ENCODE measurements around the gene COL4A2.
"Not testable (repeated sequence)": the region's sequence is repeated elsewhere in the genome, so short reads cannot be mapped to it uniquely, and the experiment has no call there.

Gene COL4A2

DNA sequence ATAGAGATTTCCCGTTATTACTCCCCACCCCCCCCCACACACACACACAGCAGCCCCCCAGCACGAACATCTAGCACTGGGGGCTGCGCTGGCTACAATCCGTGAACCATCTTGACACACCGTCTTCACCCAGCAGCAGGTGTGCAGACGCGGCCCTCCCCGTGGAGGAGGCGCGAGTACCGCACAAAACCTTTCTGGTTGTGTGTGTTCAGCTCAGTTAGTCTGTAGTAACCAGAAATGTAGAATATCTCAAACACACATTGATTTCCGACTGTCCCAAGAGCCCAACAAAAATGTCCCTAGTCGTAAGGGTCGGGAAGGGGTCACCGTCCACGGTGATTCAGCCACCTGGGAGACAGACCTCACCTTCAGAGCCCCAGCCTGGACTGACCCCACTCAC lies 131.7 kb downstream of the COL4A2 start:
- DNase-seq (ENCODE audit: low spot score) = no peak

DNA sequence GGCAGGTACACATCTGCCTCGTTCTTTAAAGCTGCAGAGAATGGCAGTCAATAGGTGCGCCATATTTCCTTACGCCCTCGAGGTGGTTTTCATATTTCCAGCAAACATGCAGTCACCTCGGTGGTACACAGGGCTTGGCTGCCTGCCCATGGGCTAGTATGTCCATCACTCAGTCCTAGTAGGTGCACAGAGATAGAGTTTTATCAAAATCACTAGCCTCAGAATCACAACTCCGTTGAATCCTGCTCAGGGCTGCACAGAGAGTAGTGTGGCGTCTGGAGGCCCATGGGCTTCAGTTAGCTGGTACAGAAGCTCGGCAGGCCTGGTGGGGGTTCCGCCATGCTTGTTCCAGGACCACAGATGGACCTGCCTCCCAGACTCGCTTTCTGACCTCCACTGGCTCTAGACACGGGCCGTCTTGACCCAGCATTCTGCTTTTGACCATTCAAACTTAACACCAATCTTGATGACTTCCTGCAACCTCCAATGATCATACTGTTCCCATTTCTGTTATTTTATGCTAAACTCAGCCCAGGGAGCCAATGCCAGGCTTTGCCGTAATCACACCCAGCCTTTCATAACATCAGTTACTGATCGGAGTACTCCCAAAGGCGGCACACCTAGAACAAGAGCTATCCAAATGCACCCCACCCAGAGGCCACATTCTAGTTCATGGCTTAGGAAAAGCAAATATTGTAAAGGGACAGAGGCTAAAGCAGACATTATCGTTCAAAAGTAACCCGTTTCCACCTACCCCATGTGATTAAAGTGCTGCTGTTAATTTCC lies 134.1 kb downstream of the COL4A2 start:
- DNase-seq (ENCODE audit: low spot score) = no peak

DNA sequence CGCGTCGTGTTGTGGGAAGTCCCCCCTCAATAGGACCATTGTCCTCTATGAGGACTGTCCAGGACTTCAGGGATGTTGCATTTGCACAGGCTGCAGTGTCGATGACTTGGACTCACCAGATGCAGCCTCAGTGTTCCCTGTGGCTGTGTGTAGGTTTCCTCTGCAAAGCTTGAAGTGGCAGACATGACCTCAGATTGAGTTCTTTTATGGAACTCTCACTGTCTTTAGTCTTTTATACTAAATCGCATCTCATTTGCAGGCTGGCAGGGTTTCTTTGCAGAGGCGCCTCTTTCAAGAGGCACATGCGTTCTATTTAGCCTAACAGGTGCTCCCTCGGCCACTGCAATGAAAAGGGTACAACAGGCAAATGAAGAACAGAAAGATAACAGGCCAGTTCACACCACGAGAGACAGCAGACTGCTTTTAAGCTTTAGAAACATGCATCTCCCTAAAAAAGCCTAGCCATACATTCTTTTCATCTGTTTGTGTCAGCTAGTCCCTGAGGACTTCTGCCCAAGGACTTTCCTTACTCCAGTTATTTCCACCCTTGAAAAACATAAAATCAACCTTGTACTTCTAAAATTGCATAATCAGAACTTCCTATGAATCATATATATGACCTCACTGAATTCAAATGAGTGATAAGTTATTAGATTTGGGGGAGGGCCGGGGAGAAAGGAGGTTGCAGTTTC lies 136.0 kb downstream of the COL4A2 start:
- DNase-seq (ENCODE audit: low spot score) = no peak

DNA sequence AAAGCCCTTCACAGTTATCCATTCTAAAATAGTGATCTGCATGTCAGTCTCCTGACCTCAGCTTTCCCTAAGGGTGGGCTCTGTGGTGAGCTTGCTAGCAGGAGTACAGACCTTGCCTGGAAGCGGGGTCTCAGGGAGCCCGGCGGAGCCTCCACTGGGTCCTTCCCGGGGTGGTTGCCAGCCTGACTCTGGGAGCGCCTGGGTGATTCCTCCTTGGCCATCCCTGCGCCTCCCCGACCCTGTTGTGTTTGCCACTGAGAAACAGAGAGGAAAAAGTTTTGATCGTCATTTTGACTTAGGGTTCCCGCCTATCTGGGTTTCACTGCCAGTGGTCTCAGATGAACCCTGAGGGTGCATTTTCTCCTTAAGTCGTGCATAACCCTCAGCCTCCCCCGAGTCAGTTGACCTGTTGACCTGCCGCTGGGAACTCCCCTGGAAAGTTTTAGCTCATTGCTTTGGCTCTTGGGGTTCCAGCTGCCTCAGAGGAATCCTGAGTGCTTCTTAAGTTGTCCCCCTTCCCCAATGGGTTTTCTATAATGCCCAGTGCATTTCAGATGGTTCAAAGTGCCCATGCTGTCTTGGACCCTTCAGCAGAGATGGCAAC lies 136.6 kb downstream of the COL4A2 start:
- DNase-seq (ENCODE audit: low spot score) = no peak

DNA sequence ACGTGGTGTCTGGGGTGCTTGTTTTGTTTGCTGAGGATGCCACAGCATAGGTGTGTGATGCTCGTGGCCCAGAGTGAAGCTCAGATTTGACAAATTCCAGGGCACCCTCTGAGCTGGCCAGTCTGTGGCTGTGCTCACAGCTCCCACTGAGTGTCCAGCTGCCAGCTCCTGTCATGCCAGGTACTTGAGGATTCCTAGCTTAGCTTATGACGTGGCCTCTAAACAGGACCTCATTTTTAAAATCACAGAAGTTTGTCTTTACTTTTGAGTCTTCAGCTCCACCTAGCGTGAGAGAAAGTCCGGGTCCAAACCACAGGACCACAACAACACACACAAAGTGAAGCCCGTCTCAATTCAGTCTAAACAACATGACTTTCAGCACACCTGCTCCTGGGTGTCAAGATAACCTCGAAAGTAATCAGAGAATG lies 137.2 kb downstream of the COL4A2 start:
- no peak for DNase-seq (ENCODE audit: low spot score)

DNA sequence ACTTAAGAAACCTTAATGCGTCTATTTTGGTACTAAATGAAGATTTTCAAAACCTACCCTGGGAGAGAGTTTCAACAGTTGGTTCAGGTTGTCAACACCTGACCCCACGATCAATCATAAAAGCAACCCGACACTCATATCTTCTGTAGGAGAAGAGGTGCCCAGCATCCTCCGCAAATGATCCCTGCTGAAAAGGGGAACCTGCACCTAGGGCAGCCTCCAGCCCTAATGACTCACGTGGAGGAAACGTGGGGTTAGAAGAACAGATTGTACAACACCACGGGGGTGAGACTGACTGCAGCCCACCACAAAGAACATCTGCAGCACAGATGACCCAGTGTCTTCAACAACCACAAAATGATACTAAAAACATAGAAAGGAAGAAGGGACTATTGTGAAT lies 138.1 kb downstream of the COL4A2 start:
- no peak for DNase-seq (ENCODE audit: low spot score)

DNA sequence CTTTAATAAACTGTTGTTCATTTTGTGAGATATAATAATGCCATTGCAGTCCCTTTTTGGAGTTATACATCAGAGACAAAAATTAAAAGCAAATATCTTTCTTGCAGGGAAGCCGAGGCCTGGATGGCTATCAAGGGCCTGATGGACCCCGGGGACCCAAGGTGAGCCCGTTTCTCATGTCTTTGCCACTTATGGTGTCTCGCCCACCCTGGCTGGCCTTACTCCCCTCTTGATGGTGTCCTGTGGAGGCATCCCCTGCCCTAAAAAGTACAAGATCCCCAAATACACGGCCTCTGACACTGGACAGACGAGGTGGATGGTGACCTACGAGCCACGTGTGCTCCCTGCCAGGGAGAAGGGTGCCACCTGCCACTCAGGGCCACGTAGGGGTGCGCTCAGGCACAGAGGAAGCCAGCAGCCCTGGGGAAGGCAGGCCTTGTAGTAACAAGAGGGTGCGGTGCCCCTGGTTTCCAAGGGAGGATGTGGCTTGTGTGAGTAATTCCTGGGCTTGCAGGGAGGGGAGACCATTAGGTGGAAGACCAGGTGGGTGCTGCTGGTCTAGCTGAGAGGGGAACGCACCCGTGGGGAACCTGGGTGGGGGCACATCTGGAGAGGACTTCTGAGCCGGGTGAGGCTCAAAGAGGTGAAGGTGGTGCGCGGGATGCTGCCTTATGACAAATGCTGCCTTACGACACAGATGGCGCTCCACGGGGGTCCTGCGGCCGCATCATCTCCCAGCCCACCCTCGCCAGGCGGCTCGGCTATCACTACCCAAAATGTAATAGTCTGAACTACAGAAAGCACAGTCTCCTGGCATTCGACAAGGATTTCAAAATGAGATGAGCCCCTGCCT lies 138.9 kb downstream of the COL4A2 start:
- DNase-seq (ENCODE audit: low spot score) = no peak

DNA sequence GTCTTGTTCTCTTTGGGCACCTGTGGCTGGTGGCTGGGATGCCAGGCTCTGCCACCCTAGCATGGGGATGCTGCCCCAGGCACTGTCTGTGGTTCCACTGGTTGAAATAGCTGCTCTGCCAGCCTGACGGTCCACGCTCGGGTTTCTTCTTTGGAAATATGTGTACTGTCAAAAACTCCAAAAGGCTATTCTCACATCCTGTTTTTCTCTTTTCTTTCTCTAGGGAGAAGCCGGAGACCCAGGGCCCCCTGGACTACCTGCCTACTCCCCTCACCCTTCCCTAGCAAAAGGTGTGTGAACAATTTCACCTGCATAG lies 139.4 kb downstream of the COL4A2 start:
- DNase-seq (ENCODE audit: low spot score) = no peak

DNA sequence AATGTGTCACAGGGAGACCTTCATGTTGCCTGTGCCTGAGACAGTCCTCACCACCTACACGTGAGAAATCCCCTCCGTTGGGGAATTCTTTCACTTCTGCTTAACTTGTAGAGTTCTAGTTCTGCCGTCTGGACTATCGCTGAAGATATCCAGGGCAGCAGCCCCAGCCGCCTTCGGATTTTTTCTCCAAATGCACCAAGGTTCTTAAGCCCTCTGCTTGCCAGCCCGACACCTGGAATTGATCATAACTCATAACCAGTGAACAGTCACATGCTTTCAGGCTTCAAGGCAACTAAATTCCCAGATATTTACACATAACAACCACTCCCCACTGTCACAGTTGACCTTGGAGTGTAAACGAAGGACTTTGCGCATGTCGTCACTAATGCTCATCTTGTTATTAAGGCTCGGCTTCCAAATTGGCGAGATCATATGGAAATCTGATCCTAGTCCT lies 140.0 kb downstream of the COL4A2 start:
- no peak for DNase-seq (ENCODE audit: low spot score)

DNA sequence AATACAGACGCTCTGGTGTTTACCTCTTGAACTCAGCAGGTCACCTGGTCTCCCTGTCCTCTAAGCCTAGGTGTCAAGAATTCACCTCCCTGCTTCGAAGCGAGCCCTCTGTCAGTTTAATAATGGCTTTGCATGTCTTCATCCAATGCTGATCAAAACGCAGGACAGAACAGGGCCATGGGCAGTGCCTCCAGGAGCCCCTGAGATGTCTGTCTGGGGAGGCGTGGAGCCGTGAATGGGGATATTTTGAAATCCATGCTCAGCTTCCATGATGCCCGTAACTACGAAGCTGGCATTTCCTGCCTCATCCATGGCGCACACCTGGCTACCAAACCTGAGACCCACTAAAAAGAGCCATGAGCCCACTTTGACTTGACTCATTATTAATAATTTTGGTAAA lies 140.7 kb downstream of the COL4A2 start:
- DNase-seq (ENCODE audit: low spot score) = no peak

DNA sequence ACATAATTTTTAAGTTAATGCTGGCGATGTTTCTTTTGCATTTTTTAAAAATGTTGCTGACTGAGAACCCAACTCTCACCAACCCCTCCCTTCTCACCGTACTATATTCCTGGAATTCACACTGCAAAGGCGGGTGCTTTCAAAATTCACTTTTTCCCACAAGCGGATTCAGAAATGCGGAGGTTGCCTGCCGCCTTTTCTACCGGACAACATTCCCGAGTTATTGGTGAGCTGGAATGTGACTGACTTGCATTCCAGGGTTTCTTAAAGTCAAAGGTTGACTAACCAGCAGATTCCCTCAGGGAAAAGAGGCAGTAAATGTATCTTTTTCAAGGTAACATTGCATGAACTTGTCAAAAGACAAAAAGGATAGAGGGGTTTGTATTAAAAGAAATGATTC lies 141.1 kb downstream of the COL4A2 start:
- no peak for DNase-seq (ENCODE audit: low spot score)

DNA sequence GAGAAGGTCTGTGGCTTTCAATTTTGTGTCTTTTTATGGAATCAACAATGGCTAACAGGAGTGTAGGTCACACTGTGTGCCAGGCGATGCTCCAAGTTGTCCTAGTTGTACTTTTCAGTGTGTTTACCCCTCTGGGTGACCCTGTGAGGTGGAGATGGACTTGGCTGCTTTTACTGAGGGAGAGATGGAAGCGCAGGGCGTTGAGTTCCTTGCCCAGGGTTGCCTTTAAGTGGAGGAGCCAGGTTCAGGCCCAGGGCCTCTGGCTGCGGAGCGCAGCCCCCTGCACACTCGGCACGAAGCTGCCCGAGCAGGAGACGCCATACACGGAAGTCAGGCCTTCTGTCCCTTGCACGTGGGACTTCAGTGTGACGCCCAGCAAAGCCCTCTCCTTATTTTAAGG lies 141.6 kb downstream of the COL4A2 start:
- DNase-seq (ENCODE audit: low spot score) = no peak

DNA sequence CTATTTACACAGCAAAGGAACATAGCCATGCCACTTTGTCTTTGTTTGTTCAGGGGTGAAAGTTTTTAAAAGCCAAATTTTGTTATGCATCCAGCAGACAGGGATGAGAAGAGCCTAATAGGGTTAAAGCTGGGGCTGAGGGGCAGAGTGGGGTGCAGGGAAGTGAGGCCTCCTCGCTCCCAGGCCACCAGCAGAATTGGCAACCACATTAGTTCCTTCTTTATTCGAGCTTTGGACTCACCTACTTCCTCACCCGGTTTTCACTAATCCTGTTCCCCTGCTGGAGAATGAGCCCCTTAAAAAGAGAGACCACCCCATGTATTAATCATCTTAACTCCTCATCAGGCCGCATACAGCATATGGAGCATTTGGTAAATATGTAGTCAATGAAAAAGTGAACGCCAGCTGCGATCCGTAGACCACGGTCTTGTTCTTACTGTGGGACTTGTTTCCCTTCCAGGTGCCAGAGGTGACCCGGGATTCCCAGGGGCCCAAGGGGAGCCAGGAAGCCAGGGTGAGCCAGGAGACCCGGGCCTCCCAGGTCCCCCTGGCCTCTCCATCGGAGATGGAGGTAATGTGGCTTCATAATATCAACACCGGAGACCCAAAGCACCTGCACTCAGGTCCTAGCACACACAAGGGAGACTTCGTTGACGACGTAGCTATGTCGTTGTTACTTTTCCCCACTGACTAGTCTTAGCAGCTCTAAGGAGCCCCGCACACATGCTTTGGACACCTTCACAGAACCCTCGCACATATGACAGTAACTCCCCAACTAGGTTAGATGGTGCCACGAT lies 142.3 kb downstream of the COL4A2 start:
- DNase-seq (ENCODE audit: low spot score) = no peak

DNA sequence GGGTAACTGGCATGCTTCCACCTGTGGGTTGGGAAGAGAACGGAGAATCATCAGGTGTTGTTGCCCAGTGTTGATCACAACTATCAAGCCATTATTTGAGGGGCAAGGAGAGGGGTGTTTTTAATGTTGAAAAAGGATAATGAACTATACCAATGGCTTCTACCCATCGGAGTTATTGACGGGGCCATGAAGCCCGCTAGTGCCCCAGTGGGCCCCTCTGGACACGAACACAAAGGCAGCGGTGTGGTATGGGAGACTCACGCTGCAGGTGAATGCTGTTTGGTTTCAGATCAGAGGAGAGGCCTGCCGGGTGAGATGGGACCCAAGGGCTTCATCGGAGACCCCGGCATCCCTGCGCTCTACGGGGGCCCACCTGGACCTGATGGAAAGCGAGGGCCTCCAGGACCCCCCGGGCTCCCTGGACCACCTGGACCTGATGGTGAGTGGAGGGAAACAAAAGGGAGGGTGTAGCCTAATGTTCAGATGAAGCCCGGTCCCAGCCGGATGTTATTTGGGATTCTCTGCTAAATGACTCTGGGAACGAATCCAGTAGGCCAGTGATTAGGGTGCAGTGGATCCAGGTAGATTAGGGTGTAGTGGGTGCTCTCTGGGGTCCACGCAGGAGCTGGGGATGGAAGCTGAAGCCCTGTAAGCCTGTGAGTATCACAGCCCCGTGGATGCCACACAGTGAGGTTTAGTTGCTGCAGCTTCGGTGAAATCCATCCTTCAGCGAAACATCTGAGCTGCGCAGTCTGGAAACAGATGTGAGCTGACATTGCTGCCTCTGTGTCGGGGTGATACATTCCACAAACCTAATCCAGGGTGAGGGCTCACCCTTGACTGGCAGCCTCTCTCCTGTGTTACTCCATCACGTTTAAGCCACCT lies 143.2 kb downstream of the COL4A2 start:
- no peak for DNase-seq (ENCODE audit: low spot score)

DNA sequence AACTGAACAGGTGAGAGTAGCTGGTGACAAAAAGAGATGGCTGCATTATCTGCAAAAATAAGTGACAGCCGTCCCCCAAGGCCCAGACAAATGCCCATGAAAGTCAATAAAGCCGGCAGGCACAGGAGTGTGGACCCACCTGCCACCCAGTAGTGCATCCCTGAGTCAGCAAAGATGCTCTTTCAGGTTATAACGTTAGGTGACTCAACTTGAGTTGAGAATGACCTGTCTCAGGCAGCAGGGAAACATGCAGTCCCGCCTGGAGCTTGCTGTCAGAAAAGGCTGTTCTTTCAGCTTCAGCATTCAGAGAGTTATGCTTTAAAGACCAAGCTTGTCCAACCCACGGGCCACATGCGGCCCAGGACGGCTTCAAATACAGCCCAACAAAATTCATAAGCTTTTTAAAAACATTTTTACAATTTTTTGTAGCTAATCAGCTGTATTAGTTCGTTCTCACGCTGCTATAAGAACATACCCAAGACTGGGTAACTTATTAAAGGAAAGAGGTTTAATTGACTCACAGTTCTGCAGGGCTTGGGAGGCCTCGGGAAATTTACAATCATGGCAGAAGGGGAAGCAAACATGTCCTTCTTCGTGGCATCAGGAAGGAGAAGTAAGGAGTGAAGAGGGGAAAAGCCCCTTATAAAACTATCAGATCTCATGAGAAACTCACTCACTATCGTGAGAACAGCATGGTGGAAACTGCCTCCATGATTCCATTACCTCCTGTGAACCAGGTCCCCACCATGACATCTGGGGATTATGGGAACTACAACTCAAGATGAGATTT lies 144.1 kb downstream of the COL4A2 start:
- DNase-seq (ENCODE audit: low spot score) = no peak

DNA sequence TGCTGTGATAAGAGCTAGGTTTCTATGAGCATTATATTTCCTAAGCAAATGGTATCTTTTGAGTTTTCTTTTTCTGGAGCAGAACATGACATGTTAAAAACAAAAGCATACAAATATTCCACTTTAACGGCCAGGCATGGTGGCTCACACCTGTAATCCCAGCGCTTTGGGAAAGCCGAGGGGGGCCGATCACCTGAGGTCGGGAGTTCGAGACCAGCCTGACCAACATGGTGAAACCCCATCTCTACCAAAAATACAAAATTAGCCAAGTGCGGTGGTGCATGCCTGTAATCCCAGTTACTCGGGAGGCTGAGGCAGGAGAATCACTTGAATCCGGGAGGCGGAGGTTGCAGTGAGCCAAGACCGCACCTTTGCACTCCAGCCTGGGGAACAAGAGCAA lies 146.0 kb downstream of the COL4A2 start:
- DNase-seq (ENCODE audit: low spot score) = not testable (repeated sequence)

DNA sequence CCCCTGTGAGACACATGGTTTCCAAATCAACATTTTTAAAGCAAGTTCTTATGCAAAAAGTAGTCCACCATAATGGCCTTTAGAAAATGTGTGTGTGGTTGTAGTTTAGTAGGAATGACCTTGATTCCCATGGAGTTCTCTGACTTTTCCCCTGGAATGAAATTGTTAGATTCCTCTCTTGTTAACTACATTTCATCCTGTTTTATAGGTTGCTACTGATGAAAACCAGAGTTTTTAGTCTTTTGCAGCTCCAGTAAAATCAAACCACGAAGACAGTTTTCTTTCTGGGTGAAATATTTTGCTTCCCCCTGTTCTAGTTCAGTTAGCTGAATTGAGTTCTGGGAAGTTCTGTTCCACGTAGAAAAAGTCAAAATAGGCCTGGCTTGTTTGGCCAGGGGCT lies 146.7 kb downstream of the COL4A2 start:
- no peak for DNase-seq (ENCODE audit: low spot score)

DNA sequence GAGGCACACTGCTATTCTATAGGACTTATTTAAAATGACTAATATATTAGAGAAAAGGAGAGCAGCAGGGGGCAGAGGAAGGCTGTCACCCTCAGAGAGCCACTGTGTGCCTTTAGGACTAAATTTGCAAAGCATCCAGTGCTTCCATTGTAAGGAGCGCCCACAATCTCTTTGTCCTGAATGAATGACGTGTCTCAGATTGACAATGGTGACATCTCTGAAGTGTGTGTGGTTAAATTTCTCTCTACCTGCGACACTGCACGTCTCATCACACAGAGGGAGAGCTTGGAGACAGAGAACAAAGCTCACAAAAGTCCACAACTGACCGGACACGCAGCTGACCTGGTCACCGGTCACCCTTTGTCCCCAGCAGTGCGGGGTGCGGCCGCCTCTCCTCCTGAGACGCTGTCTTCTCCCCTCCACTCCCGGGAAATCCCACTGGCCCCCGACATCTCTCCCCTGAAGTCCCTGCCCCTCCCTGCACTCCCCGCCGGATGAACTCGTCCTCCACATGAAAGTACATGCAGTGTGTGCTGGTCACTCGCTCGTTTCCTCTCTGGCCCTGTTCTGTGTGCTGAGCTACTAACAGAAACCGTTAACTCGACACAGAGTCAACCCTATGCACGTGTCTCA lies 147.3 kb downstream of the COL4A2 start:
- DNase-seq (ENCODE audit: low spot score) = no peak

DNA sequence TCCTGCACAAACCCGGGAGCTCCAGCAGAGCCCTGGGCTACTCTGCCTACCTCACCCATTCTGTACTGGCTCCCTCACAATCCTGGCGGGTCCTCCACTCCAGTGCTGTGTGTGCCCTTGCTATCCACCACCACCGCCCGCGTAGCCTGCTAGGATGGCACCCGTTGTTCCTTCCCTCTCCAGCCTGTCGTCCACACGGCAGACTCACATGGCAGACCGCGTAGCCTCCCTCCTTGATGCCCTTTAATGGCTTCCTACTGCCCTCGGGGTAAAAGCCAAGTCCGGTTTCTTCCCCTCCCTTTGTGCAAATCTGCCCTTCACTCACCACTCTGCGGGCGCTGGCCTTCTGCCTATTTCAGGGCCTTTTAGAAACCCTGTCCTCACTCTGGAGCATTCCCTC lies 147.9 kb downstream of the COL4A2 start:
- no peak for DNase-seq (ENCODE audit: low spot score)
